ENCODE results near the gene DYSF.

GRCh38 chr2:71689968-71690834 is 236.8 kb downstream of the DYSF start:
- no peak for TF ChIP-seq CTCF (IDR thresholded peaks at IDR 0.05; ENCODE audit: low read length)
- no peak for TF ChIP-seq EZH2phosphoT487 (IDR thresholded peaks at IDR 0.05; ENCODE audit: low read length)
- no peak for TF ChIP-seq EZH2 (optimal IDR thresholded peaks at IDR 0.05; ENCODE audit: low read depth, low read length)
